ENCODE measurements around the gene SIRPB2.

DNA sequence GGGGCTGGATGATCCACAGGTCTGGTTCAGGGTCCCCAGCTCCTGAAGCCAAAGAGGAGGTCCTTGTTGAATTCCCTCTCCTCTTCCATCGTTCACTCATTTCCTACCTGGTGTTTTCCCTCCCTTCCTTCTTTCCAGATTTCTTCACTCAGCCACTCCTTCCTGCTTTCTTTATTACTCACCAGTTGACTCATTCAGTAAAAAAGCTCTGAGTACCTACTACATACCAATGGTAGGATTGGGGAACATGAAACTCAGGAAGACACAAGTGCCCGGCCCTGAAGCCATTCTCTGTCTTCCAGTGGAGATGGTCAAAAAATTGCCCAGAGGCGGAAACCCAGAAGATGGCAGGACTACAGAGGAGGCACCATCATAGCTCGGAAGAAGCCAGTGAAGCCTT is 12.7 kb downstream of the SIRPB2 start:
- TF ChIP-seq, protein P1, sequence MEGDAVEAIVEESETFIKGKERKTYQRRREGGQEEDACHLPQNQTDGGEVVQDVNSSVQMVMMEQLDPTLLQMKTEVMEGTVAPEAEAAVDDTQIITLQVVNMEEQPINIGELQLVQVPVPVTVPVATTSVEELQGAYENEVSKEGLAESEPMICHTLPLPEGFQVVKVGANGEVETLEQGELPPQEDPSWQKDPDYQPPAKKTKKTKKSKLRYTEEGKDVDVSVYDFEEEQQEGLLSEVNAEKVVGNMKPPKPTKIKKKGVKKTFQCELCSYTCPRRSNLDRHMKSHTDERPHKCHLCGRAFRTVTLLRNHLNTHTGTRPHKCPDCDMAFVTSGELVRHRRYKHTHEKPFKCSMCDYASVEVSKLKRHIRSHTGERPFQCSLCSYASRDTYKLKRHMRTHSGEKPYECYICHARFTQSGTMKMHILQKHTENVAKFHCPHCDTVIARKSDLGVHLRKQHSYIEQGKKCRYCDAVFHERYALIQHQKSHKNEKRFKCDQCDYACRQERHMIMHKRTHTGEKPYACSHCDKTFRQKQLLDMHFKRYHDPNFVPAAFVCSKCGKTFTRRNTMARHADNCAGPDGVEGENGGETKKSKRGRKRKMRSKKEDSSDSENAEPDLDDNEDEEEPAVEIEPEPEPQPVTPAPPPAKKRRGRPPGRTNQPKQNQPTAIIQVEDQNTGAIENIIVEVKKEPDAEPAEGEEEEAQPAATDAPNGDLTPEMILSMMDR (IDR thresholded peaks at IDR 0.05; ENCODE audit: insufficient read depth, low read length, poor library complexity, severe bottlenecking) = no peak
- no peak for TF ChIP-seq EZH2phosphoT487 (conservative IDR thresholded peaks at IDR 0.05; ENCODE audit: low read length)
